ENCODE results near the gene NHLRC1.

The NHLRC1 gene

DNA sequence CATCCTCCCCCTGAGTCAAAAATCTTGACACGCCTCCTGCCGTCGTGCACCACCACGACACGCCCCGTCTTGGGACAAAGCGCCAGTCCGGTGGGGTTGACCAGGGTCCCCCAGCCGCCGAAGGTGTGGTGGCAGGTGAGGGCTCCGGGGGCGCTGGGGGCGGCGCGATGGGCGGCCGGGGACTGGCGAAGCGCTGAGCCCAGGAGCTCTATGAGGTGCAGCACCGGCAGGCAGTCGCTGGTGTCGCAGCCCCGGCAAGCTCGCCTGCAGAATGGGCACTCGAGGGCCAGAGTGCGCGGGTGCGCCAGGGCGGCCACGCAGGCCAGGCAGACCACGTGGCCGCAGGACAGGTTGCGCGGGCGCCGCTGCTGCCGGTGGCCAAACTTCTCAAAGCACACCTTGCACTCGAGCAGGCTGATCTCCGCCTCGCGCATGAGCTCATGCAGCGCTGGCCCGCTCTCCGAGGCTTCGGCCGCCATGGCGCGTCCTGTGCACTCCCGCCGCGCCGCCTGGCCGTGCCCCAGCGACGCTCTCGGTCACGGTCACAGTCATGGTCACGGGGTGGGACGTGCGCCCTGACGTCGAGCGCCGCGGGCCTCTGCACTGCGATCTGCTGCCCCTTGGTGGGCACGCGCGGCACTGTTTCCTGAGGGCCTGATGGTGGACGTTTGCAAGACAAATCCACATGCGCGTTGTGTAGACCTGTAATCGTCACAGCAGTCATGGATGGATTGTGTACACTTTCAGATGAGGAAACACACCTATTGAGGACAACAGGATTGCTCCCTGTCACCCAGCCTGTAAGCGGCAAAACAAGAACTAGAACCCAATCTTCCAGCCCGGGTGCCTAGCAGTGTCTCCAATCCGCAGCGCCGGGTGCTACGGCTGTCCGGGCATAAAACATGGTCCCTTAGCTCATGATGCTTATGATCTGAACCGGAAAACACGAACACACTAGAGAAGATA, at the start of gene NHLRC1:
Gene NHLRC1, minus strand, starts transcription at position 550 of the 966 bp plus-strand sequence. Its CDS starts 71 bp downstream, at position 479.
- DNase-seq (ENCODE audit: low read depth), result peak; percentile 90
- peak within 1 kb of the TSS; percentile 75 for H3K4me3 ChIP-seq (ENCODE audit: low read depth, low read length)
- TF ChIP-seq CTCF (conservative IDR thresholded peaks at IDR 0.05; ENCODE audit: low read depth, low read length), result peak; percentile 91

DNA sequence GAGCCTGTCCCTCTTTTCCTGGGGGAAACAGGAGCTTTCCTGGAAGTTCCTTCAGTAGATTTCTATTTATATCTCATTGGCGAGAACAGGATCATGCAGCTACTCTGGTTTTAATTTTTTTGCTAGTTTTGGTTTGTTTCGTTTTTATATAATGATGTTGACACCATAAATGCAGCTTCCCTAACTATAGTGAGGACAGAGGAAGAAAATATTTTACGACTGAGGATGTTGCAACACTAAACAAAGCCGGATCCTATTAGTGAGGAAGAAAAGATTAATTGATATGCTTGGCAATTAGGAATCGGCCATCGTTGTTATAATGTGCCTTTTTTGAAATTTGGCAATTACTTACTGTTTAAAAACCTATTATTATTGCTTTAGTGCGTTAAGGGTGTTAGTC, 49.4 kb upstream of the NHLRC1 start:
- DNase-seq (ENCODE audit: low read depth), result no peak
- no peak for TF ChIP-seq CTCF (conservative IDR thresholded peaks at IDR 0.05; ENCODE audit: low read depth, low read length)
- H3K4me3 ChIP-seq (ENCODE audit: low read depth, low read length), result no peak overlapping the region

DNA sequence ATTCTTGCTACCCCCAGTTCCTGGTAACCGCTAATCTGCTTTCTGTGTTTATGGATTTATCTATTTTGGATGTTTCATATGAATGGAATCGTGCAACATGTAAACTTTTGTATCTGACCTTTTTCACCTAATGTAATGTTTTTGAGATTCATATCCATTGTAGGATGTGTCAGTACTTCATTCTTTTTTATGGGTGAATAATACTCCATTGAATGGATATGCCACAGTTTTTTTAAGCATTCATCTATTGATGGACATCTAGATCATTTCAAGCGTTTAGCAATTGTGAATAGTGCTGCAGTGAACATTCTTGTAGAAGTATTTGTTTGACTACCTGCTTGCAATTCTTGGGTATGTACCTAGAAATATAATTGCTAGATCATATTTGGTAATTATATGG, 45.8 kb upstream of the NHLRC1 start:
- no peak for TF ChIP-seq CTCF (conservative IDR thresholded peaks at IDR 0.05; ENCODE audit: low read depth, low read length)
- H3K4me3 ChIP-seq (ENCODE audit: low read depth, low read length), result no peak overlapping the region
- no peak for DNase-seq (ENCODE audit: low read depth)

- TF ChIP-seq CTCF (conservative IDR thresholded peaks at IDR 0.05; ENCODE audit: low read depth, low read length), result no peak
- no peak for DNase-seq (ENCODE audit: low read depth)
- H3K4me3 ChIP-seq (ENCODE audit: low read depth, low read length), result no peak overlapping the region
Measured at GRCh38 chr6:18166312-18167036, 44.0 kb upstream of the NHLRC1 start.

DNA sequence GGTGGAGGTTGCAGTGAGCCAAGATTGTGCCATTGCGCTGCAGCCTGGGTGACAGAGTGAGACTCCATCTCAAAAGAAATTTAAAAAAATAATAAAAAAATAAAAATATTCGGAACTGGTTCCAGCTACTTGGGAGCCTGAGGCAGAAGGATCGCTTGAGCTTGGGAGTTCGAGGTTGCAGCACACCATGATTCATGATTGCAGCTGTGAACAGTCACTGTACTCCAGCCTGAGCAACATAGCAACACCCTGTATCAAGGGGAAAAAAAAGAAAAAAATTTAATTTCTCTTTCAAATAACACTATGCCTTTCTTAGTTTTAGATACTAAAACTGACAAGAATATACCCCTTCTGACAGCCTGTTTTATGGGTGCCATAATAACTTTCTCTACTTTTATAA, 43.3 kb upstream of the NHLRC1 start:
- no peak overlapping the region for H3K4me3 ChIP-seq (ENCODE audit: low read depth, low read length)
- DNase-seq (ENCODE audit: low read depth), result no peak
- no peak for TF ChIP-seq CTCF (conservative IDR thresholded peaks at IDR 0.05; ENCODE audit: low read depth, low read length)

DNA sequence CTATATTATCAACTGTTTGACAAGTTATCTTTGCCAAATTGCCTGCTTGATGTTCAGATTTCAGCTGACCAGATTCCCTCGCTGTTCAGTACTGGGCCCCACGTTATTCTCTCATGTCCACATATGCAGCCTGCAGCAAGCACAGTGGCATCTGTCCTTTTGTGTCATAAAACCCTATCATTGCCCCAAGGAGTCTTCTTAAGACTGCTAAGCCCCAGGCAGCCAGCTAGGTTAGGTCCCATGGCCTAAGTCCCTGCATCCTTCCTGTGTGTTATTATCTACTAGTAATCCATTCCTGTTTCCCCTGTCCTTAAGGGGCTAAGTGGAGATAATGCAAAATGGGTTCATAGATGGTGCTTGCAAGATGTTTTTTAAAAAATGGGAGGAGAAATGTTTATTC, 39.9 kb upstream of the NHLRC1 start:
- TF ChIP-seq CTCF (conservative IDR thresholded peaks at IDR 0.05; ENCODE audit: low read depth, low read length), result no peak
- no peak for DNase-seq (ENCODE audit: low read depth)
- H3K4me3 ChIP-seq (ENCODE audit: low read depth, low read length), result no peak overlapping the region
